ENCODE measurements around the gene APOBR. TPM values are rescaled to one million over a fixed set of nuclear protein-coding genes. Genes with fewer than 3 reads are reported as not detected.
"Not testable (repeated sequence)": the region's sequence is repeated elsewhere in the genome, so short reads cannot be mapped to it uniquely, and the experiment has no call there.

APOBR gene
- total RNA-seq, 1 experiment from 2014 or later = not detected

GRCh38 chr16:28498666-28499381 lies 4.4 kb downstream of the APOBR start:
- no peak for DNase-seq (ENCODE audit: low spot score)

- DNase-seq (ENCODE audit: low spot score) = no peak
These were observed 5.4 kb downstream of the APOBR start for GRCh38 chr16:28499854-28500253.

- not testable (repeated sequence) for DNase-seq (ENCODE audit: low spot score)
These were observed 6.2 kb downstream of the APOBR start for GRCh38 chr16:28500476-28501180.

- no peak for DNase-seq (ENCODE audit: low spot score)
These were observed 7.1 kb downstream of the APOBR start for GRCh38 chr16:28501258-28502232.

GRCh38 chr16:28502290-28502689 lies 7.8 kb downstream of the APOBR start:
- no peak for DNase-seq (ENCODE audit: low spot score)

- no peak for DNase-seq (ENCODE audit: low spot score)
These were observed 9.2 kb downstream of the APOBR start for GRCh38 chr16:28503470-28504259.

- no peak for DNase-seq (ENCODE audit: low spot score)
These were observed 10.4 kb downstream of the APOBR start for GRCh38 chr16:28504707-28505404.

- no peak for DNase-seq (ENCODE audit: low spot score)
These were observed 11.2 kb downstream of the APOBR start for GRCh38 chr16:28505489-28506137.

GRCh38 chr16:28511031-28511430 lies 16.6 kb downstream of the APOBR start:
- DNase-seq (ENCODE audit: low spot score) = no peak

- no peak for DNase-seq (ENCODE audit: low spot score)
These were observed 17.7 kb downstream of the APOBR start for GRCh38 chr16:28511801-28512789.

- peak; percentile 24 for DNase-seq (ENCODE audit: low spot score)
These were observed 19.2 kb downstream of the APOBR start for GRCh38 chr16:28513484-28514181.

GRCh38 chr16:28514246-28514645 lies 19.8 kb downstream of the APOBR start:
- DNase-seq (ENCODE audit: low spot score) = no peak

GRCh38 chr16:28520672-28521071 lies 26.2 kb downstream of the APOBR start:
- no peak for DNase-seq (ENCODE audit: low spot score)

GRCh38 chr16:28521436-28521835 lies 27.0 kb downstream of the APOBR start:
- no peak for DNase-seq (ENCODE audit: low spot score)

GRCh38 chr16:28522792-28523191 lies 28.3 kb downstream of the APOBR start:
- DNase-seq (ENCODE audit: low spot score) = no peak

- DNase-seq (ENCODE audit: low spot score) = no peak
These were observed 30.3 kb downstream of the APOBR start for GRCh38 chr16:28524681-28525171.

- DNase-seq (ENCODE audit: low spot score) = no peak
These were observed 32.0 kb downstream of the APOBR start for GRCh38 chr16:28526201-28527099.
